NK-92 (cell line): ENCODE results near the gene MYL12B.
"Not testable (repeated sequence)": the region's sequence is repeated elsewhere in the genome, so short reads cannot be mapped to it uniquely, and the experiment has no call there.

Experiments
- DNase-seq: peaks from one replicate; lab custom pipeline; 2025; ENCODE audit not compliant: unreplicated experiment; lab: John Stamatoyannopoulos, UW

The MYL12B gene

GRCh38 chr18:3260995-3261372 lies 949 bp upstream of the MYL12B start:
- no peak for DNase-seq

- DNase-seq = no peak
These were observed 550 bp downstream of the MYL12B start for GRCh38 chr18:3262234-3263131.

GRCh38 chr18:3263132-3263700 lies 1.3 kb downstream of the MYL12B start:
- no peak for DNase-seq

GRCh38 chr18:3264362-3264761 lies 2.4 kb downstream of the MYL12B start:
- no peak for DNase-seq

GRCh38 chr18:3265564-3266033 lies 3.7 kb downstream of the MYL12B start:
- no peak for DNase-seq

GRCh38 chr18:3266062-3266608 lies 4.2 kb downstream of the MYL12B start:
- no peak for DNase-seq

- DNase-seq = no peak
These were observed 6.4 kb downstream of the MYL12B start for GRCh38 chr18:3268306-3268705.

- no peak for DNase-seq
These were observed 7.4 kb downstream of the MYL12B start for GRCh38 chr18:3269241-3269913.

- DNase-seq = no peak
These were observed 8.0 kb downstream of the MYL12B start for GRCh38 chr18:3269914-3270299.

- no peak for DNase-seq
These were observed 11.1 kb downstream of the MYL12B start for GRCh38 chr18:3273042-3273441.

GRCh38 chr18:3277643-3278213 lies 15.8 kb downstream of the MYL12B start:
- DNase-seq = not testable (repeated sequence)

- DNase-seq = no peak
These were observed 17.6 kb downstream of the MYL12B start for GRCh38 chr18:3279201-3280185.

- no peak for DNase-seq
These were observed 19.8 kb downstream of the MYL12B start for GRCh38 chr18:3281456-3282400.

- no peak for DNase-seq
These were observed 21.4 kb downstream of the MYL12B start for GRCh38 chr18:3283253-3283863.

- DNase-seq = no peak
These were observed 22.0 kb downstream of the MYL12B start for GRCh38 chr18:3283908-3284307.

GRCh38 chr18:3284501-3284900 lies 22.6 kb downstream of the MYL12B start:
- DNase-seq = no peak

- DNase-seq = no peak
These were observed 24.2 kb downstream of the MYL12B start for GRCh38 chr18:3286159-3286558.

- DNase-seq = no peak
These were observed 31.4 kb downstream of the MYL12B start for GRCh38 chr18:3293196-3293951.
